Measurements from ENCODE around the gene GTF2A1L. TPM values are rescaled to one million over a fixed set of nuclear protein-coding genes. Genes with fewer than 3 reads are reported as not detected.

GTF2A1L gene
- total RNA-seq, 1 donor from 2014 or later: not detected

DNA sequence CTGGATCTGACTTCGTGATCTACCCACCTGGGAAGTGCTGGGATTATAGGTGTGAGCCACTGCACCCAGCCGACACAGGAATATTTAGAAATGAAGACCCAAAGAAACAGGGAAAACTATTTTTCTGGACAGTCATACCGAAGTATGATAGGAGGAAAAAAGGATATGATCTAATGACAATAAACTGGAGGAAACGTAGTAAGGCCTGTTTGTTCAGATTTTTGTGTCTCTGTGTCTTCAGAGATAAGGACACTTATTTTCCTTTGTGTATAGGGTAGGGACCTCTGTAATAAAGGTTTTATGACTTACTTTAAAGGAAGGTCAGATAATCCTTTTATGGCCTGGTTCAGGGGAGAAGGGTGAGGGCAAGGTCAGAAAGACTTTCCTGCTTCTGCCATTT is 55.9 kb downstream of the GTF2A1L start:
- Histone ChIP-seq H3K9me3 (replicated peaks) (peaks cover 9% of the 10 kb centered on the region), H3K4me3 (no peak overlapping the region), H3K27ac (replicated peaks) (no peak overlapping the region), H3K36me3 (no peaks in the 10 kb centered on the region), H3K27me3 (ENCODE audit: low read depth) (no peaks in the 10 kb centered on the region), H3K4me1 (no peaks in the 10 kb centered on the region)
- TF ChIP-seq, protein P1, sequence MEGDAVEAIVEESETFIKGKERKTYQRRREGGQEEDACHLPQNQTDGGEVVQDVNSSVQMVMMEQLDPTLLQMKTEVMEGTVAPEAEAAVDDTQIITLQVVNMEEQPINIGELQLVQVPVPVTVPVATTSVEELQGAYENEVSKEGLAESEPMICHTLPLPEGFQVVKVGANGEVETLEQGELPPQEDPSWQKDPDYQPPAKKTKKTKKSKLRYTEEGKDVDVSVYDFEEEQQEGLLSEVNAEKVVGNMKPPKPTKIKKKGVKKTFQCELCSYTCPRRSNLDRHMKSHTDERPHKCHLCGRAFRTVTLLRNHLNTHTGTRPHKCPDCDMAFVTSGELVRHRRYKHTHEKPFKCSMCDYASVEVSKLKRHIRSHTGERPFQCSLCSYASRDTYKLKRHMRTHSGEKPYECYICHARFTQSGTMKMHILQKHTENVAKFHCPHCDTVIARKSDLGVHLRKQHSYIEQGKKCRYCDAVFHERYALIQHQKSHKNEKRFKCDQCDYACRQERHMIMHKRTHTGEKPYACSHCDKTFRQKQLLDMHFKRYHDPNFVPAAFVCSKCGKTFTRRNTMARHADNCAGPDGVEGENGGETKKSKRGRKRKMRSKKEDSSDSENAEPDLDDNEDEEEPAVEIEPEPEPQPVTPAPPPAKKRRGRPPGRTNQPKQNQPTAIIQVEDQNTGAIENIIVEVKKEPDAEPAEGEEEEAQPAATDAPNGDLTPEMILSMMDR (IDR thresholded peaks at IDR 0.05; ENCODE audit: borderline replicate concordance): no peak
- intact Hi-C loops (cut with micrococcal nuclease): no loop called here
- DNase-seq: no peak

DNA sequence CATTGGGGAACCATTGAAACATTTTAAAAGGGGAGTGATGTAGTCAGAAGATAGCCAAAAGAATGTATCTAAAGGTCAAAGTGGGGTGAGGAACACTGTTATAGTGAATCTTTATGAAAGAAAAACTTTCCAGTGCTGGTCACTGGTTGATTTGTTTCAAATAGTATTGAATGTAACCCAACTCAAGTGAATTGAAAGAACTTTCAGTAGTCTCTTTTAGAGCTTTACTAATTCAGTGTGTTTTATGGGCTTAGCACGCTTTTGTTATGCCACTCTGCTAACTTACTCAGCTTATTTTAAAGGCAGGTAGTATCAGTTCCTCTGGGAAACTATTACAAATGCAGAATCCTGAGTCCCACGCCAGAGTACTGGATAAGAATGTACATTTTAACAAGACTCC is 57.3 kb downstream of the GTF2A1L start:
- H3K4me1 ChIP-seq: no peaks in the 10 kb centered on the region
- DNase-seq: no peak
- peaks cover 9% of the 10 kb centered on the region for H3K9me3 ChIP-seq (replicated peaks)
- H3K4me3 ChIP-seq: no peak overlapping the region
- no peak overlapping the region for H3K27ac ChIP-seq (replicated peaks)
- TF ChIP-seq, protein P1 (IDR thresholded peaks at IDR 0.05; ENCODE audit: borderline replicate concordance): no peak
- H3K36me3 ChIP-seq: no peaks in the 10 kb centered on the region
- intact Hi-C loops (cut with micrococcal nuclease): no loop called here
- no peaks in the 10 kb centered on the region for H3K27me3 ChIP-seq (ENCODE audit: low read depth)

DNA sequence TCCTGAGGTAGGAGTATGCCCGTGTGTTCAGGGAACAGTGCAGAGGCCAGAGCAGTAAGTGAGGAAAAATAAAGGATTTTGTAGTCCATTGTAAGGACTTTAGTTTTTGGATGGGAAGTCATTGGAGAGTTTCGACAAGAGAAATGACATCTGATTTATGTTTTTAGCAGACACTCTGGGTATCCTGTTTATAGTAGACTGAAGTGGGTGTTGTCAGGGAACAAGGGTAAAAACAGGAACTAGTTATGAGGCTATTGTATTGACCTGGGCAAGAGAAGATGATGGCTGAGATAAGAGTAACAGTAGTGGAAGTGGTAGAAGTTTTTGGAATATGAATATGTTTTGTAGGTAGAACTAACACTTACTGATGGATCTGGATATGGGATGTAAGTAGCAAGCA is 59.8 kb downstream of the GTF2A1L start:
- Histone ChIP-seq H3K4me3 (no peak overlapping the region), H3K4me1 (no peaks in the 10 kb centered on the region), H3K36me3 (no peaks in the 10 kb centered on the region), H3K27ac (replicated peaks) (no peak overlapping the region), H3K27me3 (ENCODE audit: low read depth) (no peaks in the 10 kb centered on the region), H3K9me3 (replicated peaks) (peaks cover 9% of the 10 kb centered on the region)
- intact Hi-C loops (cut with micrococcal nuclease): no loop called here
- TF ChIP-seq, protein P1 (IDR thresholded peaks at IDR 0.05; ENCODE audit: borderline replicate concordance): no peak
- no peak for DNase-seq

DNA sequence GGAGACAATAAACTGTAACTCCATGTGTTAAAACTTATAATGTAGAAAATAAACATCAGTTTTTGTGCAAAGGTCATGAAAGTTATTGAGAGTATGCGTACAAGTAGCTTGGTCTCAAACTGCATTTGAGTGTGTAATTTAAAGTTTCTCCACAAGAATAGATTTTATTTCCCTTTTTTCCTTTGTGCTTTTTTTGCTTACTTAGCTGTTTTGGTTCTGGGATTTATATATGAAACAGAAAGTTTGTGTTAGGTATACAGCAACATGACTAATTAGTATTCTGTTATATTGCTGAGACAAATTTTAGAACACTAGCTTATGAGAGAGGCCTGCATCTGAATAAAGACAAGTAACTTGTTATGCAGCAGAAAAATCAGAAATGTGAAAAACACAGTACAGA is 67.5 kb downstream of the GTF2A1L start:
- DNase-seq: no peak
- H3K36me3 ChIP-seq: no peaks in the 10 kb centered on the region
- TF ChIP-seq, protein P1 (IDR thresholded peaks at IDR 0.05; ENCODE audit: borderline replicate concordance): no peak
- intact Hi-C loops (cut with micrococcal nuclease): no loop called here
- no peak overlapping the region for H3K4me3 ChIP-seq
- H3K4me1 ChIP-seq: no peaks in the 10 kb centered on the region
- no peaks in the 10 kb centered on the region for H3K9me3 ChIP-seq (replicated peaks)
- no peaks in the 10 kb centered on the region for H3K27me3 ChIP-seq (ENCODE audit: low read depth)
- no peak overlapping the region for H3K27ac ChIP-seq (replicated peaks)

DNA sequence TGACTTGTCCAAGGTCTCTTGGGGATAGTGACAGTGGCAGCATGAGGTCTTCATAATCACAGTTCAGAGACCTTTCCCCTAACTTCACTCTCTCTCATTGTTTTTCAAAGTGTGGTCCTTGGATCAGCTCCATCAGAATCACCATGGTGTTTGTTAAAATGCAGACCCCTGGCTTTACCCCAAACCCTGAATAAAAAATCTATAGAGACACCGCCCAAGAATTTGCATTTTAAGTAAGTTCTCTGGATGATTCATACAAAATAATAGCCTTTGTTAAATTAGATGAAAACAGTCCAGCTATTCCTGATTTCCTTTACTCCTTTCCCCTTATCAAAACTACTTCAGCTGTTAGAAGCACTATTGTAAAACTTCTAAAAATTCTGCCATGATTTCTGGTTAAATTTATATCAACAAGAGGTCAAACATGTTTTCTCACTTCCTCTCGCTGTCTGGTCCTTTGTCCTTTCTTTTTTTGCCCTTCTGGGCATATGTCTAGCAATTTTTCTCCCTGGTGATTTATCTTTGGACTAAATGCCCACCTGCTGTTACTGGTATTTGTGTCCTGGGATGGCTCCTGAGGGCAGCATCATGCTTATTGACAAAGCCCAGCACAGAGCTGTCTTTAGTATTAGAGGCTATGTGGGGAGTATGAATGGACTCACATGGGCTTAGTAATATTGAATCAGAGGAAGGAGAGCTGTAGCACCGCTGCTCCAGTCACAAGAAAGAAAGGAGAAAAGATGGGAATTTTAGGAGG is 74.5 kb downstream of the GTF2A1L start:
- Histone ChIP-seq H3K36me3 (no peaks in the 10 kb centered on the region), H3K9me3 (replicated peaks) (no peaks in the 10 kb centered on the region), H3K27ac (replicated peaks) (no peak overlapping the region), H3K4me1 (no peaks in the 10 kb centered on the region), H3K27me3 (ENCODE audit: low read depth) (no peaks in the 10 kb centered on the region), H3K4me3 (no peak overlapping the region)
- TF ChIP-seq, protein P1 (IDR thresholded peaks at IDR 0.05; ENCODE audit: borderline replicate concordance): no peak
- intact Hi-C loops (cut with micrococcal nuclease): no loop called here
- DNase-seq: no peak
